Stimulated activated CD8-positive, alpha-beta memory T cell treated with anti-CD3 and anti-CD28 coated beads, Interleukin-15, amount 100 ng/mL, for 24 hours (primary cell): ENCODE results near the gene PSORS1C2.
"Not testable (repeated sequence)": the region's sequence is repeated elsewhere in the genome, so short reads cannot be mapped to it uniquely, and the experiment has no call there.

ENCODE experiments used
- DNase-seq: peaks from one replicate; pipeline ENCODE4 v3.0.0-alpha.2; 2020; ENCODE audit warnings: low read depth

Gene PSORS1C2

GRCh38 chr6:31138982-31139381, at the start of gene PSORS1C2:
Gene PSORS1C2, minus strand, starts transcription at chr6:31139066. Its CDS starts 40 bp downstream, at chr6:31139026.
- DNase-seq: no peak

GRCh38 chr6:31187780-31188194, 48.9 kb upstream of the PSORS1C2 start:
- DNase-seq: no peak

- no peak for DNase-seq
Measured at GRCh38 chr6:31186052-31186734, 47.3 kb upstream of the PSORS1C2 start.

- DNase-seq: not testable (repeated sequence)
Measured at GRCh38 chr6:31185695-31186051, 46.8 kb upstream of the PSORS1C2 start.

GRCh38 chr6:31183859-31184258, 45.0 kb upstream of the PSORS1C2 start:
- DNase-seq: not testable (repeated sequence)

- DNase-seq: not testable (repeated sequence)
Measured at GRCh38 chr6:31183287-31183686, 44.4 kb upstream of the PSORS1C2 start.

GRCh38 chr6:31180500-31180899, 41.6 kb upstream of the PSORS1C2 start:
- DNase-seq: no peak

- DNase-seq: no peak
Measured at GRCh38 chr6:31179896-31180295, 41.0 kb upstream of the PSORS1C2 start.

GRCh38 chr6:31179042-31179386, 40.1 kb upstream of the PSORS1C2 start:
- no peak for DNase-seq

GRCh38 chr6:31178143-31179041, 39.5 kb upstream of the PSORS1C2 start:
- DNase-seq: no peak

GRCh38 chr6:31175971-31176370, 37.1 kb upstream of the PSORS1C2 start:
- no peak for DNase-seq

GRCh38 chr6:31174378-31174777, 35.5 kb upstream of the PSORS1C2 start:
- no peak for DNase-seq

GRCh38 chr6:31173406-31173805, 34.5 kb upstream of the PSORS1C2 start:
- no peak for DNase-seq

- DNase-seq: no peak
Measured at GRCh38 chr6:31172973-31173384, 34.1 kb upstream of the PSORS1C2 start.

GRCh38 chr6:31171931-31172905, 33.4 kb upstream of the PSORS1C2 start:
- no peak for DNase-seq

- DNase-seq: no peak
Measured at GRCh38 chr6:31170987-31171671, 32.3 kb upstream of the PSORS1C2 start.

- DNase-seq: no peak
Measured at GRCh38 chr6:31170600-31170881, 31.7 kb upstream of the PSORS1C2 start, which contains the start of gene POU5F1. Gene POU5F1, minus strand, starts transcription at chr6:31170682. Its CDS starts 62 bp downstream, at chr6:31170620.

- not testable (repeated sequence) for DNase-seq
Measured at GRCh38 chr6:31169858-31170599, 31.2 kb upstream of the PSORS1C2 start.

- DNase-seq: no peak
Measured at GRCh38 chr6:31169123-31169857, 30.4 kb upstream of the PSORS1C2 start.

GRCh38 chr6:31168606-31169005, 29.7 kb upstream of the PSORS1C2 start:
- DNase-seq: no peak
